C4-2B (cell line): ENCODE measurements around the gene MUC5B.

Source experiments
- H3K27ac ChIP-seq: fragments of 450-650 bp; 2 replicates; pipeline ENCODE4 v1.5.1; 2017
- ZFX ChIP-seq: fragments of 450-650 bp; IDR thresholded peaks from 2 replicates; pipeline ENCODE4 v1.6.1; 2017
- TF ChIP-seq, protein P1 (sequence below): fragments of 450-650 bp; conservative IDR thresholded peaks from 2 replicates; pipeline ENCODE4 v1.5.1; 2017; ENCODE audit warnings: mild to moderate bottlenecking

Gene MUC5B

GRCh38 chr11:1257916-1258315, 35.0 kb downstream of the MUC5B start:
- TF ChIP-seq, protein P1, sequence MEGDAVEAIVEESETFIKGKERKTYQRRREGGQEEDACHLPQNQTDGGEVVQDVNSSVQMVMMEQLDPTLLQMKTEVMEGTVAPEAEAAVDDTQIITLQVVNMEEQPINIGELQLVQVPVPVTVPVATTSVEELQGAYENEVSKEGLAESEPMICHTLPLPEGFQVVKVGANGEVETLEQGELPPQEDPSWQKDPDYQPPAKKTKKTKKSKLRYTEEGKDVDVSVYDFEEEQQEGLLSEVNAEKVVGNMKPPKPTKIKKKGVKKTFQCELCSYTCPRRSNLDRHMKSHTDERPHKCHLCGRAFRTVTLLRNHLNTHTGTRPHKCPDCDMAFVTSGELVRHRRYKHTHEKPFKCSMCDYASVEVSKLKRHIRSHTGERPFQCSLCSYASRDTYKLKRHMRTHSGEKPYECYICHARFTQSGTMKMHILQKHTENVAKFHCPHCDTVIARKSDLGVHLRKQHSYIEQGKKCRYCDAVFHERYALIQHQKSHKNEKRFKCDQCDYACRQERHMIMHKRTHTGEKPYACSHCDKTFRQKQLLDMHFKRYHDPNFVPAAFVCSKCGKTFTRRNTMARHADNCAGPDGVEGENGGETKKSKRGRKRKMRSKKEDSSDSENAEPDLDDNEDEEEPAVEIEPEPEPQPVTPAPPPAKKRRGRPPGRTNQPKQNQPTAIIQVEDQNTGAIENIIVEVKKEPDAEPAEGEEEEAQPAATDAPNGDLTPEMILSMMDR, result no peak
- no peak for TF ChIP-seq ZFX
- no peak overlapping the region for H3K27ac ChIP-seq

DNA sequence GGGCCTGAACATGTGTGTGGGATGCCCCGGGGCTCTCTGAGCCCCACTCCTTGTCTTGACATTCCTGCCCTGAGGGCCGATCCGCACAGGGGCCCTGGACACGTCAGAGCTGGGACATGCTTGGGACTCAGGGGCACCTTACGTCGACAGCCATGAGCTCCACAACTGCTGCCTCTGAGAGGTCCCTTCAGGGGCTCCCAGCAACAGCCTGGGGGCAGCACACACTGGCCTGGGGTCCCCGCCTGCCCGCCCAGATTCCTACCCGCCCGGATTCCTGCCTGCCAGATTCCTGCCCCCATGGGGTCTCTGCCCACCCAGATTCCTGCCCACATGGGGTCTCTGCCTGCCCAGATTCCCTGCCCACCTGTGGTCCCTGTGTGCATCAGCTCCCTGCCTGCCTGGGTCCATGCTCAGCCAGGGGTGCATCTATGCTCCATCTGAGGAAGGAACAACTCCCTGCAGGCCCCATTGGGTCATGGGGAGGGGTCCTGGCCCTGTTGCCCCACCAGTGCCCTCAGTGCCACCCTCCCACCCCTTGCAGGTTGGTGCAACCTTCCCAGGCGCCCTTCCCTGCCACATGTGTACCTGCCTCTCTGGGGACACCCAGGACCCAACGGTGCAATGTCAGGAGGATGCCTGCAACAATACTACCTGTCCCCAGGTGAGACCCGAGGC, 35.7 kb downstream of the MUC5B start:
- TF ChIP-seq ZFX, result no peak
- TF ChIP-seq, protein P1, result no peak
- no peak overlapping the region for H3K27ac ChIP-seq

DNA sequence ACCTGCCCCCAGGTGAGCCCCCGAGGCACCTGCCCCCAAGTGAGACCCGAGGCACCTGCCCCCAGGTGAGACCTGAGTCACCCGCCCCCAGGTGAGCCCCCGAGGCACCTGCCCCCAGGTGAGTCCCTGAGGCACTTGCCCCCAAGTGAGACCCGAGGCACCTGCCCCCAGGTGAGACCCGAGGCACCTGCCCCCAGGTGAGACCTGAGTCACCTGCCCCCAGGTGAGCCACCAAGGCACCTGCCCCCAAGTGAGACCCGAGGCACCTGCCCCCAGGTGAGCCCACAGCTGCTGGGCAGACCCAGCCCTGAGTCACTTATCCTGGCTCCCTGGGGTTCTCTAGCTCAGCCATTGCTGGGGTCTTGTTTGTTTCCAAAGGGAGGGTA, 36.2 kb downstream of the MUC5B start:
- TF ChIP-seq ZFX, result no peak
- TF ChIP-seq, protein P1, result no peak
- no peak overlapping the region for H3K27ac ChIP-seq

DNA sequence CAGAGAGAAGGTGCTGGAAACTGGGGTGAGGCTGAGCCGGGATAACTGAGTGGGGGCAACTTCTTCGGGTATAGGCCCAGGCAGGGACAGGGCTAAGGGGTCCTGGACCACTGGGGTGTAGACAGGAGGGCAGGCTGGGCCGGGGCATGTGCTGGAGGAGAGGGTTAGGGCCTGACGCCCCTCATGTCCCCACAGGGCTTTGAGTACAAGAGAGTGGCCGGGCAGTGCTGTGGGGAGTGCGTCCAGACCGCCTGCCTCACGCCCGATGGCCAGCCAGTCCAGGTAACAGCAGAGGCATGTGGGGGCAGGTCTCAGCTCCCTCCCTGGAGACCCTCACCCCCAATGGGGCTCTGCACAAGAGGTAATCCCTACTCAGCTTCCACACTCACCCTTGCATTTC, 36.7 kb downstream of the MUC5B start:
- H3K27ac ChIP-seq, result no peak overlapping the region
- TF ChIP-seq ZFX, result no peak
- TF ChIP-seq, protein P1, result no peak

DNA sequence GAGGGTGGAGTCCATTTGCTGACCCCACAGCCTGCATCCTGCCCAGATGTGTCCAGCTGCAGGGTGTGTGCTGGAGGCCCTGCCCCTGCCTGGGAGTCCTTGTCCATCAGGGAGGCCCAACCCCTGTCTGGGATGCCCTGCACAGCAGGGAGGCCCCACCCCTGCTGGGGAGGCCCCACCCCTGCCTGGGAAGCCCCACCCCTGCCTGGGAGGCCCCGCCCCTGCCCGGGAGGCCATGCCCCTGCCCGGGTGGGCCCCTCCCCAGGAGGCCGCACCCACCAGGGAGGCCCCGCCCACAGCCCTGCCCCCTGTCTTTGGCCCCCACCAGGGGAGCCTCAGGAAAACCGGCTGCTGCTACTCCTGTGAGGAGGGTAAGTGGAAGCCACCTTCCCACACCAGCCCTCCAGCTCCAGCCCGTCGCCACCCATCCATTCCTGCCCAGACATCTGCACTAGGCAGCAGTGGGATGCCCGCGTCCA, 37.2 kb downstream of the MUC5B start:
- no peak for TF ChIP-seq ZFX
- TF ChIP-seq, protein P1, result no peak
- no peak overlapping the region for H3K27ac ChIP-seq

DNA sequence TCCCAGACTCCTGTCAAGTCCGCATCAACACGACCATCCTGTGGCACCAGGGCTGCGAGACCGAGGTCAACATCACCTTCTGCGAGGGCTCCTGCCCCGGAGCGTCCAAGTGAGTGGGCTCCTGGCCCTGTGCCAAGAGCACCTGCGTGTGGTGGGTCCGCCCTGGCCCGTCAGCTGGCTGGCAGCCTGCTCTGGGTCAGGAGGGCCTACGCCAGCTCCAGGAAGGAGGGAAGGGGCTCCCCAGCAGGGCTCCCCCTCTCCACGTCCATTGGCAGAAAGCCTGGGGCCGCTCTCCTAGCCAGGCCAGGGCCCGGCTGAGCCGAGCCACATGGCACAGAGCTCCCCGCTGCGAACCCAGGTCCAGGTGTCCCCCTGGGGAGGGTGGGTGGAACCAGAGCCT, 37.8 kb downstream of the MUC5B start:
- no peak for TF ChIP-seq ZFX
- TF ChIP-seq, protein P1, result no peak
- H3K27ac ChIP-seq, result no peak overlapping the region

- no peak for TF ChIP-seq ZFX
- TF ChIP-seq, protein P1, result no peak
- peak overlapping the region; percentile 76 for H3K27ac ChIP-seq
These were observed 38.6 kb downstream of the MUC5B start for GRCh38 chr11:1261241-1262071.
